HCT116 (cell line): ENCODE results near the gene PLS3. TPM values are rescaled to one million over a fixed set of nuclear protein-coding genes. Genes with fewer than 3 reads are reported as not detected.

Source experiments
- ATAC-seq: fragments of 200-7000 bp; cut with Tn5 transposase; 2 replicates; pipeline ENCODE4 v1.9.1; 2020; ENCODE audit warnings: mild to moderate bottlenecking, moderate library complexity
- BruUV-seq: library from RNA; stranded (reverse); fragments of 400-500 nt; replicated peaks from 2 replicates; lab custom pipeline; 2021; lab: Mats Ljungman, UMichigan
- CTCF ChIA-PET: fragments of 300-600 bp; sonication (Branson Sonifier 250); formaldehyde crosslinking; loops from one replicate; lab custom pipeline; 2021; ENCODE audit warnings: antibody characterized with exemption; lab: Charles Lee
- POLR2A ChIA-PET: fragments of 300-600, 350-600 bp; sonication (Branson Sonifier 250); formaldehyde crosslinking; loops from one replicate; lab custom pipeline; 2021; ENCODE audit warnings: antibody characterized with exemption; lab: Charles Lee
- RAD21 ChIA-PET, 2 experiments: fragments of 300-600 bp; sonication (Branson Sonifier 250); formaldehyde crosslinking; loops; one replicate each; lab custom pipeline; 2023; ENCODE audit warnings: low total read pairs in 2 of 2; ENCODE audit not compliant: uncharacterized antibody in 2 of 2, unreplicated experiment in 2 of 2, low non-redundant PET in 1 of 2; lab: Charles Lee
- DNase-seq: peaks from one replicate; pipeline ENCODE4 v3.0.0-alpha.2; 2010; ENCODE audit warnings: low read depth, low spot score
- H2AFZ ChIP-seq: fragments of 200-600 bp; shearing (Covaris generic), sonication (generic); 2 replicates; pipeline ENCODE4 v1.6.1; 2017; ENCODE audit warnings: low read depth, mixed run types, mixed read lengths, antibody characterized with exemption, low read length; ENCODE audit not compliant: poor library complexity, severe bottlenecking
- H3K27ac ChIP-seq: 2 replicates; pipeline ENCODE4 v1.5.1; 2012; ENCODE audit warnings: low read depth, low read length
- H3K27me3 ChIP-seq: fragments of 200-600 bp; sonication (generic); 2 replicates; pipeline ENCODE4 v1.6.1; 2016; ENCODE audit warnings: mixed run types, low read length, mixed read lengths; ENCODE audit not compliant: insufficient read depth
- H3K36me3 ChIP-seq, 2 experiments: fragments of 200-500 bp in 1 of 2; fragments of 200-600 bp in 1 of 2; sonication (Bioruptor generic) in 1 of 2; sonication (generic) in 1 of 2; 2 replicates each; pipeline versions ENCODE4 v1.5.1 to v1.6.1; 2014 to 2016; ENCODE audit warnings: low read length in 2 of 2, inconsistent platforms in 1 of 2, mixed read lengths in 1 of 2, mixed run types in 1 of 2; ENCODE audit not compliant: insufficient read depth in 2 of 2, control insufficient read depth in 1 of 2
- H3K4me1 ChIP-seq, 2 experiments: fragments of 200-600 bp in 1 of 2; sonication (generic) in 1 of 2; 2 replicates each; pipeline versions ENCODE4 v1.5.1 to v1.6.1; 2012 to 2017; ENCODE audit warnings: low read length in 2 of 2, inconsistent platforms in 1 of 2, mild to moderate bottlenecking in 1 of 2, mixed read lengths in 1 of 2, mixed run types in 1 of 2, moderate library complexity in 1 of 2; ENCODE audit not compliant: insufficient read depth in 2 of 2, control insufficient read depth in 1 of 2
- H3K4me2 ChIP-seq: fragments of 200-600 bp; sonication (generic); 2 replicates; pipeline ENCODE4 v1.6.1; 2017; ENCODE audit warnings: mixed run types, low read length, mixed read lengths
- H3K4me3 ChIP-seq, 2 experiments: fragments of 200-600 bp in 1 of 2; sonication (generic) in 1 of 2; replicated peaks in 1 of 2; 2 replicates each; pipeline ENCODE4 v1.5.1; 2011 to 2016; ENCODE audit warnings: low read length in 2 of 2, control low read depth in 1 of 2, low read depth in 1 of 2, mild to moderate bottlenecking in 1 of 2, mixed read lengths in 1 of 2, mixed run types in 1 of 2
- H3K79me2 ChIP-seq: fragments of 200-600 bp; sonication (generic); 2 replicates; pipeline ENCODE4 v1.6.1; 2017; ENCODE audit warnings: mild to moderate bottlenecking, mixed run types, low read length, moderate library complexity, mixed read lengths; ENCODE audit not compliant: insufficient read depth
- H3K9ac ChIP-seq: fragments of 200-600 bp; sonication (generic); 2 replicates; pipeline ENCODE4 v1.6.1; 2016; ENCODE audit warnings: low read length, mixed read lengths
- H3K9me2 ChIP-seq: fragments of 200-600 bp; sonication (generic), shearing (Covaris generic); 2 replicates; pipeline ENCODE4 v1.6.1; 2017; ENCODE audit warnings: mixed run types, mild to moderate bottlenecking, moderate library complexity; ENCODE audit not compliant: insufficient read depth
- H3K9me3 ChIP-seq, 2 experiments: fragments of 200-500 bp in 1 of 2; fragments of 200-600 bp in 1 of 2; sonication (Bioruptor generic) in 1 of 2; sonication (generic) in 1 of 2; 2 replicates each; pipeline ENCODE4 v1.6.1; 2014 to 2017; ENCODE audit warnings: low read length in 2 of 2, mixed read lengths in 2 of 2, inconsistent platforms in 1 of 2, low read depth in 1 of 2, mild to moderate bottlenecking in 1 of 2, mixed run types in 1 of 2, moderate library complexity in 1 of 2; ENCODE audit not compliant: control insufficient read depth in 1 of 2, insufficient read depth in 1 of 2
- H4K20me1 ChIP-seq: fragments of 200-600 bp; sonication (generic), shearing (Covaris generic); 2 replicates; pipeline ENCODE4 v1.6.1; 2017; ENCODE audit warnings: mixed run types, mild to moderate bottlenecking, moderate library complexity; ENCODE audit not compliant: insufficient read depth
- CBX3 ChIP-seq: IDR thresholded peaks from 2 replicates; pipeline ENCODE4 v1.6.1; 2012; ENCODE audit warnings: low read depth
- CEBPB ChIP-seq: IDR thresholded peaks from 2 replicates; pipeline ENCODE4 v1.6.1; 2012; ENCODE audit warnings: low read depth
- EZH2 ChIP-seq: fragments of 200-600 bp; sonication (generic); IDR thresholded peaks from 2 replicates; pipeline ENCODE4 v1.6.1; 2017; ENCODE audit warnings: antibody characterized with exemption, mixed run types
- POLR2A ChIP-seq: IDR thresholded peaks from 2 replicates; pipeline ENCODE4 v1.7.0; 2011; ENCODE audit warnings: borderline replicate concordance; ENCODE audit not compliant: insufficient read depth, insufficient read length; ENCODE audit errors: extremely low read depth
- SRF ChIP-seq: IDR thresholded peaks from 2 replicates; pipeline ENCODE4 v1.6.1; 2012; ENCODE audit warnings: low read depth
- ZNF274 ChIP-seq: fragments of 200-500 bp; sonication (Bioruptor generic); IDR thresholded peaks from 2 replicates; pipeline ENCODE4 v1.6.1; 2014; ENCODE audit warnings: mild to moderate bottlenecking, low read depth, low read length, inconsistent platforms
- intact Hi-C: fragments of 100-400 bp; cut with micrococcal nuclease; formaldehyde crosslinking; loops from 2 replicates; pipeline ENCODE4 v1.10.0; 2022
- total RNA-seq: library from RNA; stranded (reverse); gene quantifications from one replicate; pipeline ENCODE4 v1.2.1, GENCODE V29; 2021; ENCODE audit not compliant: unreplicated experiment
- TF ChIP-seq, protein P1 (sequence below): IDR thresholded peaks from 2 replicates; pipeline ENCODE4 v1.6.1; 2012
- TF ChIP-seq, protein P2 (sequence below): IDR thresholded peaks from 2 replicates; pipeline ENCODE4 v1.6.1; 2012; ENCODE audit warnings: low read depth

The PLS3 gene
- total RNA-seq, 1 experiment from 2014 or later: 50.8 TPM

DNA sequence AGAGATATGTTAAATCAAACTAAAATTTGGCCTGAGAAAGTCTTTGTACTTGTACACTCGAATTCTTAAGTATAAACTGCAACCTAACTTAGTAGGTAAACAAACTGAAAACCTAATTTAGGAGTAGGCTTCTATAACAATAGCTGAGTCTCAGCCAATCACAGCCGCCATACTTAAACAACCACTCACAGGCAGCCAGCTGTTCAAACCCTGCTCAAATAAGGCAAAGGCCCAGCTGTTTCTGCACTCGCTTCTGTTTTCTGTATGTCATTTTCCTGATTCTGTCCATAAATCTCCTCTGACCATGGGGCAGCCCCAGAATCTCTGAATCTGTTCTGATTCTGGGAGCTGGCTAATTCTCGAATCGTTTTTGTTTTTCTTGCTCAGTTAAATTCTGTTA lies 7.8 kb upstream of the PLS3 start:
- no peak overlapping the region for H2AFZ ChIP-seq
- H3K9me3 ChIP-seq: no peaks in the 10 kb centered on the region
- ATAC-seq: no peak
- no peak overlapping the region for H3K4me3 ChIP-seq
- no peak for DNase-seq
- no peaks in the 10 kb centered on the region for H3K79me2 ChIP-seq
- no peak overlapping the region for H3K27ac ChIP-seq
- H3K4me2 ChIP-seq: no peak overlapping the region
- no peak overlapping the region for H3K9ac ChIP-seq
- no peaks in the 10 kb centered on the region for H3K27me3 ChIP-seq
- ChIA-PET POLR2A (no interaction called here), RAD21 (no interaction called here), CTCF (no interaction called here)
- TF ChIP-seq SRF (no peak), POLR2A (no peak), EZH2 (no peak), CBX3 (no peak), CEBPB (no peak), ZNF274 (no peak)
- TF ChIP-seq, protein P1, sequence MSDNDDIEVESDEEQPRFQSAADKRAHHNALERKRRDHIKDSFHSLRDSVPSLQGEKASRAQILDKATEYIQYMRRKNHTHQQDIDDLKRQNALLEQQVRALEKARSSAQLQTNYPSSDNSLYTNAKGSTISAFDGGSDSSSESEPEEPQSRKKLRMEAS: no peak
- TF ChIP-seq, protein P2, sequence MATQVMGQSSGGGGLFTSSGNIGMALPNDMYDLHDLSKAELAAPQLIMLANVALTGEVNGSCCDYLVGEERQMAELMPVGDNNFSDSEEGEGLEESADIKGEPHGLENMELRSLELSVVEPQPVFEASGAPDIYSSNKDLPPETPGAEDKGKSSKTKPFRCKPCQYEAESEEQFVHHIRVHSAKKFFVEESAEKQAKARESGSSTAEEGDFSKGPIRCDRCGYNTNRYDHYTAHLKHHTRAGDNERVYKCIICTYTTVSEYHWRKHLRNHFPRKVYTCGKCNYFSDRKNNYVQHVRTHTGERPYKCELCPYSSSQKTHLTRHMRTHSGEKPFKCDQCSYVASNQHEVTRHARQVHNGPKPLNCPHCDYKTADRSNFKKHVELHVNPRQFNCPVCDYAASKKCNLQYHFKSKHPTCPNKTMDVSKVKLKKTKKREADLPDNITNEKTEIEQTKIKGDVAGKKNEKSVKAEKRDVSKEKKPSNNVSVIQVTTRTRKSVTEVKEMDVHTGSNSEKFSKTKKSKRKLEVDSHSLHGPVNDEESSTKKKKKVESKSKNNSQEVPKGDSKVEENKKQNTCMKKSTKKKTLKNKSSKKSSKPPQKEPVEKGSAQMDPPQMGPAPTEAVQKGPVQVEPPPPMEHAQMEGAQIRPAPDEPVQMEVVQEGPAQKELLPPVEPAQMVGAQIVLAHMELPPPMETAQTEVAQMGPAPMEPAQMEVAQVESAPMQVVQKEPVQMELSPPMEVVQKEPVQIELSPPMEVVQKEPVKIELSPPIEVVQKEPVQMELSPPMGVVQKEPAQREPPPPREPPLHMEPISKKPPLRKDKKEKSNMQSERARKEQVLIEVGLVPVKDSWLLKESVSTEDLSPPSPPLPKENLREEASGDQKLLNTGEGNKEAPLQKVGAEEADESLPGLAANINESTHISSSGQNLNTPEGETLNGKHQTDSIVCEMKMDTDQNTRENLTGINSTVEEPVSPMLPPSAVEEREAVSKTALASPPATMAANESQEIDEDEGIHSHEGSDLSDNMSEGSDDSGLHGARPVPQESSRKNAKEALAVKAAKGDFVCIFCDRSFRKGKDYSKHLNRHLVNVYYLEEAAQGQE: no peak
- no peaks in the 10 kb centered on the region for H4K20me1 ChIP-seq
- BruUV-seq: no TSS peak
- no peaks in the 10 kb centered on the region for H3K36me3 ChIP-seq
- H3K9me2 ChIP-seq: no peaks in the 10 kb centered on the region
- intact Hi-C loops: no loop called here
- H3K4me1 ChIP-seq: no peaks in the 10 kb centered on the region
